Stomach (tissue), 4 donors: ENCODE results near the gene NIT2.

Experiments
- CTCF ChIP-seq, 7 experiments: fragments of 450-650 bp in 4 of 7; fragments of 200-600 bp in 3 of 7; sonication (generic) in 3 of 7; IDR thresholded peaks; one replicate each; pipeline ENCODE4 v1.5.1; 2016 to 2019; ENCODE audit warnings: antibody characterized with exemption in 7 of 7, control low read depth in 2 of 7, mild to moderate bottlenecking in 1 of 7
- EP300 ChIP-seq: sonication (generic); formaldehyde crosslinking; IDR thresholded peaks from one replicate; pipeline ENCODE4 v1.6.1; 2017; ENCODE audit warnings: antibody characterized with exemption
- POLR2A ChIP-seq, 4 donors: fragments of 450-650 bp; IDR thresholded peaks; one replicate each; pipeline ENCODE4 v1.6.1; 2016; ENCODE audit warnings: antibody characterized with exemption in 4 of 4, control low read depth in 2 of 4, mild to moderate bottlenecking in 1 of 4, moderate library complexity in 1 of 4

GRCh38 chr3:100395679-100396431 lies 61.3 kb downstream of the NIT2 start:
- TF ChIP-seq CTCF (IDR thresholded peaks at IDR 0.05): no peak
- no peak for TF ChIP-seq EP300
- no peak for TF ChIP-seq POLR2A (IDR thresholded peaks at IDR 0.05)
